ENCODE data around the gene PTPRN2.

DNA sequence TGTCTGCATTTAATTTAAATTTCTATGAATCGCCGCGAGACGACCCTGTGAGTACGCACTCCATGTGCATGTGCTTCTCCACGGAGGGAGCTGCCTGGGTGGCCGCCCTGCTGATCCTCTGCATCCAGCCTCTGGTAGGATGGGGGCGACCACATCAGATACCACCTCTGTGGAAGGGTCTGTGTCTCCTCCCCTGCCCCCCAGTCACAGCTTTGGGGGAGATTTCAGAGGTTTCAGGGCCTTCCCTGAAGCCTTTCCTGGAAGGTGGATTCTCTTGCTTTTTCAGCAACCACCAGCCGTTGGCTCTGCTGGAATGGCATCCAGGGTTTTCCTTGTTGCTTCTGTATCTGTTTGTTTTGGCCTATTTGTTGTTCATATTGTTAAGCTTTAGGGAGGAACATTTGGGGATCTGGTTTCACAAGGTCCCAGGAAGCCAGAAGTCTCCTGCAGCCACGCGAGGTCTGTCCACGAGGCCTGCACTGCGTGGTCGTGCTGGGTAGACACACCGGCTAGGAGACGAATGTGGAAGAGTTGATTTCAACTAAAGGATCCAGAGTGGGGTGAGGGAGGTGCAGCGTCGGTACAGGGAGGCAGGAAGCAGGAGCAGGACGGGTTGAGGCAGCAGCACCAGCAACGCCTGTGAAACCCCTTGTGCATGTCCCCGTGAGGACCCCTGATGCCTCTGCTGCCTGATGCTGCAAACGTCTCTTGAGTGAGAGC is 329.1 kb downstream of the PTPRN2 start:
- TF ChIP-seq, protein P1, sequence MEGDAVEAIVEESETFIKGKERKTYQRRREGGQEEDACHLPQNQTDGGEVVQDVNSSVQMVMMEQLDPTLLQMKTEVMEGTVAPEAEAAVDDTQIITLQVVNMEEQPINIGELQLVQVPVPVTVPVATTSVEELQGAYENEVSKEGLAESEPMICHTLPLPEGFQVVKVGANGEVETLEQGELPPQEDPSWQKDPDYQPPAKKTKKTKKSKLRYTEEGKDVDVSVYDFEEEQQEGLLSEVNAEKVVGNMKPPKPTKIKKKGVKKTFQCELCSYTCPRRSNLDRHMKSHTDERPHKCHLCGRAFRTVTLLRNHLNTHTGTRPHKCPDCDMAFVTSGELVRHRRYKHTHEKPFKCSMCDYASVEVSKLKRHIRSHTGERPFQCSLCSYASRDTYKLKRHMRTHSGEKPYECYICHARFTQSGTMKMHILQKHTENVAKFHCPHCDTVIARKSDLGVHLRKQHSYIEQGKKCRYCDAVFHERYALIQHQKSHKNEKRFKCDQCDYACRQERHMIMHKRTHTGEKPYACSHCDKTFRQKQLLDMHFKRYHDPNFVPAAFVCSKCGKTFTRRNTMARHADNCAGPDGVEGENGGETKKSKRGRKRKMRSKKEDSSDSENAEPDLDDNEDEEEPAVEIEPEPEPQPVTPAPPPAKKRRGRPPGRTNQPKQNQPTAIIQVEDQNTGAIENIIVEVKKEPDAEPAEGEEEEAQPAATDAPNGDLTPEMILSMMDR (conservative IDR thresholded peaks at IDR 0.05 in 1 of 2, IDR thresholded peaks at IDR 0.05 in 1 of 2; ENCODE audit: low read depth in 1 of 2, low read length in 2 of 2): no peak
- TF ChIP-seq EZH2 (IDR thresholded peaks at IDR 0.05; ENCODE audit: low read length, missing control alignments): no peak

Data from fibroblast of lung (primary cell).